ENCODE measurements around the gene PRICKLE1.

Gene PRICKLE1

GRCh38 chr12:42486407-42486806, 103.1 kb downstream of the PRICKLE1 start:
- DNase-seq, result no peak

- no peak for DNase-seq
These were observed 103.7 kb downstream of the PRICKLE1 start for GRCh38 chr12:42485823-42486222.

GRCh38 chr12:42484996-42485395, 104.5 kb downstream of the PRICKLE1 start:
- DNase-seq, result no peak

GRCh38 chr12:42483521-42483790, 106.1 kb downstream of the PRICKLE1 start:
- DNase-seq, result peak; percentile 3 to 13

- DNase-seq, result peak; percentile 4 to 20
These were observed 106.6 kb downstream of the PRICKLE1 start for GRCh38 chr12:42482748-42483520.

- DNase-seq, result no peak
These were observed 107.4 kb downstream of the PRICKLE1 start for GRCh38 chr12:42482041-42482747.

- no peak for DNase-seq
These were observed 108.2 kb downstream of the PRICKLE1 start for GRCh38 chr12:42481368-42481767.

- no peak for DNase-seq
These were observed 111.6 kb downstream of the PRICKLE1 start for GRCh38 chr12:42477941-42478340.

GRCh38 chr12:42475106-42475505, 114.4 kb downstream of the PRICKLE1 start:
- DNase-seq, result no peak

GRCh38 chr12:42474391-42474790, 115.2 kb downstream of the PRICKLE1 start:
- no peak for DNase-seq

- DNase-seq, result no peak
These were observed 116.0 kb downstream of the PRICKLE1 start for GRCh38 chr12:42473561-42473960.

- no peak for DNase-seq
These were observed 116.4 kb downstream of the PRICKLE1 start for GRCh38 chr12:42473130-42473529.

- no peak for DNase-seq
These were observed 117.2 kb downstream of the PRICKLE1 start for GRCh38 chr12:42472376-42472775.

- no peak for DNase-seq
These were observed 120.0 kb downstream of the PRICKLE1 start for GRCh38 chr12:42469355-42470175.

- DNase-seq, result no peak
These were observed 120.6 kb downstream of the PRICKLE1 start for GRCh38 chr12:42468921-42469320.

- DNase-seq, result no peak
These were observed 121.2 kb downstream of the PRICKLE1 start for GRCh38 chr12:42468341-42468821.

GRCh38 chr12:42463671-42464070, 125.9 kb downstream of the PRICKLE1 start:
- no peak for DNase-seq

- no peak for DNase-seq
These were observed 127.1 kb downstream of the PRICKLE1 start for GRCh38 chr12:42462486-42462885.

- no peak for DNase-seq
These were observed 130.2 kb downstream of the PRICKLE1 start for GRCh38 chr12:42459336-42459847.

- DNase-seq, result no peak
These were observed 131.0 kb downstream of the PRICKLE1 start for GRCh38 chr12:42458575-42458974.

GRCh38 chr12:42450248-42450647, 139.3 kb downstream of the PRICKLE1 start:
- no peak for DNase-seq

- DNase-seq, result no peak
These were observed 140.7 kb downstream of the PRICKLE1 start for GRCh38 chr12:42448841-42449240.

- no peak for DNase-seq
These were observed 142.2 kb downstream of the PRICKLE1 start for GRCh38 chr12:42447371-42447786.
